Activated CD8-positive, alpha-beta T cell treated with anti-CD3 and anti-CD28 coated beads for 36 hours (primary cell): ENCODE data around the gene ESRRB. TPM values are rescaled to one million over a fixed set of nuclear protein-coding genes. Genes with fewer than 3 reads are reported as not detected.

Experiments
- ATAC-seq: fragments of 200-7000 bp; cut with Tn5 transposase; one replicate; pipeline ENCODE4 v1.10.0; 2021; ENCODE audit warnings: mild to moderate bottlenecking, moderate library complexity
- CTCF ChIA-PET: fragments of 350-600 bp; sonication (Branson Sonifier 250); formaldehyde crosslinking; loops from one replicate; lab custom pipeline; 2021; ENCODE audit warnings: antibody characterized with exemption; lab: Charles Lee
- POLR2A ChIA-PET: fragments of 350-600 bp; sonication (Branson Sonifier 250); formaldehyde crosslinking; loops from one replicate; lab custom pipeline; 2021; ENCODE audit warnings: antibody characterized with exemption; lab: Charles Lee
- DNase-seq: peaks from one replicate; pipeline ENCODE4 v3.0.0-alpha.2; 2020
- H3K27ac Mint-ChIP-seq: one replicate; pipeline ENCODE4 v1.8.0; 2021; ENCODE audit warnings: mild to moderate bottlenecking, mixed read lengths
- H3K27me3 Mint-ChIP-seq: one replicate; pipeline ENCODE4 v1.8.0; 2021; ENCODE audit warnings: mixed read lengths
- H3K36me3 Mint-ChIP-seq: one replicate; pipeline ENCODE4 v1.8.0; 2021; ENCODE audit warnings: low read depth, mixed read lengths
- H3K4me1 Mint-ChIP-seq: one replicate; pipeline ENCODE4 v1.8.0; 2021; ENCODE audit warnings: low read depth, mixed read lengths
- H3K4me3 Mint-ChIP-seq: one replicate; pipeline ENCODE4 v1.8.0; 2021; ENCODE audit warnings: mild to moderate bottlenecking, moderate library complexity, mixed read lengths
- H3K9me3 Mint-ChIP-seq: one replicate; pipeline ENCODE4 v1.8.0; 2021; ENCODE audit warnings: mixed read lengths
- intact Hi-C: fragments of 100-400 bp; cut with micrococcal nuclease; formaldehyde crosslinking; loops from one replicate; pipeline ENCODE4 v1.10.0; 2022
- total RNA-seq, 2 experiments: library from RNA; stranded (reverse); gene quantifications; one replicate each; pipeline ENCODE4 v1.2.3, GENCODE V29; 2021
- TF ChIP-seq, protein P1 (sequence below): fragments of 200-600 bp; IDR thresholded peaks from one replicate; pipeline ENCODE4 v1.8.0; 2022; ENCODE audit warnings: antibody characterized with exemption, mild to moderate bottlenecking

The ESRRB gene
- total RNA-seq, 2 experiments from 2014 or later = 0.18 to 0.27 TPM

DNA sequence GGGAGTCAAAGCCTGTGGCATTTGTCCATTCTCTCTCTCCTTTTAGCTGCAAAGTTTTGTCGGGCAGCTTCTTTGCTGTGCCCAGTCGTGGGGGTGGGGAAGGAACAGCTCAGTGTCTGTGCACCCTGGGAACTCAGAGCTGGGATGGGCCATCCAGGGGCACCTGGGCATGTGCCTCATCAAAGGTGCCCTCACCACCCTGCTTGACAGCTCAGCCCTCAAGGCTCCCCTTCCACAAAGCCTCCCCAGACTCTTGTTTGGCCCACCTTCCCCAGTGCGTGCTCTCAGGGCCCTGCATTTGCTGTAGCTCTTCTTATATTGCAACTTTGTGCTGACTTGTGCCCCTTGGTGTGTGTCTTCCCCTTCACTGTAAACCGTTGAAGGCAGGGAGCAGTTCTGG lies 112.6 kb downstream of the ESRRB start:
- intact Hi-C loops = no loop called here
- no peaks in the 10 kb centered on the region for H3K9me3 Mint-ChIP-seq
- TF ChIP-seq, protein P1, sequence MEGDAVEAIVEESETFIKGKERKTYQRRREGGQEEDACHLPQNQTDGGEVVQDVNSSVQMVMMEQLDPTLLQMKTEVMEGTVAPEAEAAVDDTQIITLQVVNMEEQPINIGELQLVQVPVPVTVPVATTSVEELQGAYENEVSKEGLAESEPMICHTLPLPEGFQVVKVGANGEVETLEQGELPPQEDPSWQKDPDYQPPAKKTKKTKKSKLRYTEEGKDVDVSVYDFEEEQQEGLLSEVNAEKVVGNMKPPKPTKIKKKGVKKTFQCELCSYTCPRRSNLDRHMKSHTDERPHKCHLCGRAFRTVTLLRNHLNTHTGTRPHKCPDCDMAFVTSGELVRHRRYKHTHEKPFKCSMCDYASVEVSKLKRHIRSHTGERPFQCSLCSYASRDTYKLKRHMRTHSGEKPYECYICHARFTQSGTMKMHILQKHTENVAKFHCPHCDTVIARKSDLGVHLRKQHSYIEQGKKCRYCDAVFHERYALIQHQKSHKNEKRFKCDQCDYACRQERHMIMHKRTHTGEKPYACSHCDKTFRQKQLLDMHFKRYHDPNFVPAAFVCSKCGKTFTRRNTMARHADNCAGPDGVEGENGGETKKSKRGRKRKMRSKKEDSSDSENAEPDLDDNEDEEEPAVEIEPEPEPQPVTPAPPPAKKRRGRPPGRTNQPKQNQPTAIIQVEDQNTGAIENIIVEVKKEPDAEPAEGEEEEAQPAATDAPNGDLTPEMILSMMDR = no peak
- CTCF ChIA-PET = no interaction called here
- H3K27me3 Mint-ChIP-seq = no peaks in the 10 kb centered on the region
- H3K27ac Mint-ChIP-seq = no peak overlapping the region
- H3K4me1 Mint-ChIP-seq = no peaks in the 10 kb centered on the region
- no peaks in the 10 kb centered on the region for H3K36me3 Mint-ChIP-seq
- DNase-seq (no peak), ATAC-seq (no peak)
- POLR2A ChIA-PET = no interaction called here
- H3K4me3 Mint-ChIP-seq = no peak overlapping the region

DNA sequence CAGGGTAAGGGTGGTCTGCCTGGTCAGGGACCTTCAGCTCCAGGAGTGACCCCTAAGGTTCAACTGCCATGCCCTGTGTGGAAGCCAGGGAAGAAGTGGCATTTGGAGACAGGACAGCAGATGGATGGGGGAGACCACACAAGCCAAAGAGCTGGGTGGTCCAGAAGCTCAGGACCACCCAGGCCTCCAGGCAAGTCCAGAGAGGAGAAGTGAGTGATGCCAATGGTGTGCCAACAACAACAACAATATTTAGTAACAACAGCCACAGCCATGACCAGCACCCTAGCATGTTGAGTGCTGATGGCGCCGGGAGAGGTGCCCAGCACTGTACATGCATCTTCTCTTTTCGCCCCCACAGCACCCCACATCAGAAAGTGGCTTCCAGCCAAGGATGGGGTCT lies 113.7 kb downstream of the ESRRB start:
- CTCF ChIA-PET = interaction anchor here (0.7 to 1.0 kb wide), 2 partner anchors 34 to 583 kb away, joined by 3 read pairs; no protein-coding TSS in a partner anchor
- no peak for ATAC-seq
- TF ChIP-seq, protein P1 = no peak
- intact Hi-C loops = no loop called here
- H3K9me3 Mint-ChIP-seq = no peaks in the 10 kb centered on the region
- H3K27ac Mint-ChIP-seq = no peak overlapping the region
- no peaks in the 10 kb centered on the region for H3K27me3 Mint-ChIP-seq
- DNase-seq = no peak
- H3K4me3 Mint-ChIP-seq = no peak overlapping the region
- POLR2A ChIA-PET = no interaction called here
- H3K36me3 Mint-ChIP-seq = no peaks in the 10 kb centered on the region
- H3K4me1 Mint-ChIP-seq = no peaks in the 10 kb centered on the region

DNA sequence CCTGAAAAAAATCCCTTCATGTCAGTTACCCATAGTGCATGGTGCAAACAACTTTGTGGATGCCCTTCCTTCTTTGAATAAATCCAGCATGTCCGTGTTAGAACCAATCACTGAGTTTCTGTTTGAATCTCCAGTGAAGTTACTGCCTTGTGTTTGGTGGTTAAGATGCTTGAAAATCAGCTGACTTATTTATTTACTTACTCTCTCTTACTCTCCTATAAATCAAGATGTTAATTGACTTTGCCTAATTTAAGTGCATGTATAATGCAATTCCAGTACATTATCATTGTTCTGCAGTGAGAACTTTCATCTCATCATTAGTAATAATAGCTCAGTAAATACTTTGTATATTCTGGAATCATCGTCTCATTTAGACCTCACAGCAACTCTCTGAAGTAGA lies 114.2 kb downstream of the ESRRB start:
- Mint-ChIP-seq H3K27ac (no peak overlapping the region), H3K4me1 (no peaks in the 10 kb centered on the region), H3K36me3 (no peaks in the 10 kb centered on the region), H3K4me3 (no peak overlapping the region), H3K9me3 (no peaks in the 10 kb centered on the region), H3K27me3 (no peaks in the 10 kb centered on the region)
- ChIA-PET CTCF (interaction anchor here (0.7 to 1.0 kb wide), 2 partner anchors 35 to 583 kb away, joined by 3 read pairs; no protein-coding TSS in a partner anchor), POLR2A (no interaction called here)
- intact Hi-C loops = no loop called here
- TF ChIP-seq, protein P1 = no peak
- DNase-seq (no peak), ATAC-seq (no peak)

DNA sequence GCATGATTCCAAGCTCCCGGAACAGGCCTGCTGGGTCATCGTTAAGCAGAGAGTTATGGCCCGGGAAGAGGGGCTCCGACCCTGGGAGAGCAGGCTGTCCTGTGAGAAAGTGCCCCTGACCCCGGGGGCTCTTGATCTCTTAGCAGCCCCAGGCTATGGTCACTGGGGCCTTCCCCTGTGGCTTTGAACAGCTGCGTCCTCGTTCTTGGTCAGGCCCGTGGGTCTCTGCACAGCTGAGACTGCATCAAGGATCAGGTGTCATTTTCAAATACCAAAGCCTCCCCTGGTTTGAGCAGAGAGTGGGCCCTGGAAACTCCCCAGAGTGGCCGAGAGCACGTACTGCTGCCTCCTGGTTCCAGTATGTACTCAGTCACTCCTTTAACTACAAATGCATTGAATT lies 114.8 kb downstream of the ESRRB start:
- ATAC-seq (no peak), DNase-seq (no peak)
- intact Hi-C loops = no loop called here
- H3K9me3 Mint-ChIP-seq = no peaks in the 10 kb centered on the region
- no peaks in the 10 kb centered on the region for H3K4me1 Mint-ChIP-seq
- no peaks in the 10 kb centered on the region for H3K27me3 Mint-ChIP-seq
- no peaks in the 10 kb centered on the region for H3K36me3 Mint-ChIP-seq
- TF ChIP-seq, protein P1 = no peak
- ChIA-PET POLR2A (no interaction called here), CTCF (interaction anchor here (0.7 to 1.0 kb wide), 2 partner anchors 35 to 584 kb away, joined by 3 read pairs; no protein-coding TSS in a partner anchor)
- no peak overlapping the region for H3K27ac Mint-ChIP-seq
- no peak overlapping the region for H3K4me3 Mint-ChIP-seq

DNA sequence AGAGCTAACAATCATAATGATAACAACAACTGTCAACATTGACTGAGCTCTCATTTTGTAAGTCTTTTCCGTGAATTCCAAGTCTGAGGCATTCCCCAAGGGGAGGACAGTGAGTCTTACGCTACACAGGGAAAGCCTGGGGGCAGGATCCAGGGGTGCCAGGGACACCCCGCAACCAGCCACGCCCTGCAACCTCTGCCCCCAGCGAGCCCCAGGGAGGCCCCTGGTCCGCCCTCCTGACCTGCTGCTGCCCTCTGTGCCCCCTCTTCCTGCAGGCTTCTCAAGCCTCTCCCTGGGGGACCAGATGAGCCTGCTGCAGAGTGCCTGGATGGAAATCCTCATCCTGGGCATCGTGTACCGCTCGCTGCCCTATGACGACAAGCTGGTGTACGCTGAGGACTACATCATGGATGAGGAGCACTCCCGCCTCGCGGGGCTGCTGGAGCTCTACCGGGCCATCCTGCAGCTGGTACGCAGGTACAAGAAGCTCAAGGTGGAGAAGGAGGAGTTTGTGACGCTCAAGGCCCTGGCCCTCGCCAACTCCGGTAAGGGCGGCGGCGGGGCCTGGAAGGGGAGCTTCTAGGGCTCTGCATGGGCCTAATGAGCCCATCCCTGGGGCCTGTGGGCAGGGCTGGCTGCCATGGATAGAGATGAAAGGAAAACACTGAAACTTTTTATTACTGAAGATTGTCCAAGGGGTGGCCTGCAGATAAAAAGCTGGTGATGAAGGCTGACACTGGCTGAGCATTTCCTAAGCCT lies 115.4 kb downstream of the ESRRB start:
- CTCF ChIA-PET = no interaction called here
- ATAC-seq = no peak
- H3K27me3 Mint-ChIP-seq = no peaks in the 10 kb centered on the region
- TF ChIP-seq, protein P1 = no peak
- no peaks in the 10 kb centered on the region for H3K9me3 Mint-ChIP-seq
- no peak overlapping the region for H3K27ac Mint-ChIP-seq
- intact Hi-C loops = no loop called here
- no peak overlapping the region for H3K4me3 Mint-ChIP-seq
- DNase-seq = no peak
- POLR2A ChIA-PET = interaction anchor here (1.2 kb wide), 1 partner anchor 9 kb away, joined by 4 read pairs; no protein-coding TSS in a partner anchor
- no peaks in the 10 kb centered on the region for H3K36me3 Mint-ChIP-seq
- no peaks in the 10 kb centered on the region for H3K4me1 Mint-ChIP-seq
